Femur (tissue), 1 donor: ENCODE results near the gene ADD1.

Source experiments
- DNase-seq: peaks from one replicate; pipeline ENCODE4 v3.0.0-alpha.2; 2017

Gene ADD1

GRCh38 chr4:2861631-2862436, 18.2 kb downstream of the ADD1 start:
- DNase-seq = no peak

GRCh38 chr4:2862528-2862927, 18.9 kb downstream of the ADD1 start:
- DNase-seq = no peak

- DNase-seq = no peak
Measured at GRCh38 chr4:2863649-2864048, 20.0 kb downstream of the ADD1 start.

GRCh38 chr4:2865196-2865780, 21.6 kb downstream of the ADD1 start:
- no peak for DNase-seq

DNA sequence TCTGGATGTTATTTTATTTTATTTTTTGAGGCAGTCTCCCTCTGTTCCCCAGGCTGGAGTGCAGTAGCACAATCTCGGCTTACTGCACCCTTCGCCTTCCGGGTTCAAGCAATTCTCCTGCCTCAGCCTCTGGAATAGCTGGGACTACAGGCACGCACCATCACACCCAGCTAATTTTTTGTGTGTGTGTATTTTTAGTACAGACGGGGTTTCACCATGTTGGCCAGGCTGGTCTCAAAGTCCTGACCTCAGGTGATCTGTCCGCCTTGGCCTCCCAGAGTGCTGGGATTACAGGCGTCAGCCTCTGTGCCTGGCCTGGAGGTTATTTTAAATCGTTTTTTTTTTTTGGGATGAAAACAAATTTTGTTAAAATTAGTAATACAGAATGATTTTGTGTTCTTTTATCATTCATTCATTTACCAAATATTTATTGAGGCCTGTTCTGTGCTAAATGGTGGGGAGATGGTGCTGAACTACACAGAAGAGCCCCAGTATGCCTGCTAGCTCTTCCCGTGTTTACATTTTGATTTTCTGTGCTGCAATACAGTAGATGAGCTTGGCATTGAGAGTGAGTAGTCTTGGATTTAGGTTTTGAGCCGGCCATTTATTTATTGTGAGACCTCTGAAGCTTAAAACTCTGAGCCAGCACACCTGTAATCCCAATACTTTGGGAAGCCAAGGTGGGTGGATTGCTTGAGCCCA, 22.7 kb downstream of the ADD1 start:
- DNase-seq = no peak

DNA sequence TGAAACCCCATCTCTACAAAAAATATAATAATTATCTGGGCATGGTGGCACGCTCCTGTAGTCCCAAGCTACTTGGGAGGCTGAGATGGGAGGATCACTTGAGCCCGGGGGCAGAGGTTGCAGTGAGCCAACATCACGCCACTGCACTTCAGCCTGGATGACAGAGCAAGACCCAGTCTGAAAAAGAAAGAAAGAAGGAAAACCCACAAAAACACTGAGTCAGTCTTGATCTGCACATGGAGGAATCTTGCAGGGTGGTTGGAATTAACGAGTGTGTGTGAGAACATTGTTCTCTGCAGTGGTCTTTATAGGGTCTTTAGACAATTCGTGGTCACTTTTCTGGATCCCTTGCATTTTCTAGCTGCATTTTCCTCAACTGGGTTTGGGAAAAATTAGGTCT, 23.2 kb downstream of the ADD1 start:
- no peak for DNase-seq

DNA sequence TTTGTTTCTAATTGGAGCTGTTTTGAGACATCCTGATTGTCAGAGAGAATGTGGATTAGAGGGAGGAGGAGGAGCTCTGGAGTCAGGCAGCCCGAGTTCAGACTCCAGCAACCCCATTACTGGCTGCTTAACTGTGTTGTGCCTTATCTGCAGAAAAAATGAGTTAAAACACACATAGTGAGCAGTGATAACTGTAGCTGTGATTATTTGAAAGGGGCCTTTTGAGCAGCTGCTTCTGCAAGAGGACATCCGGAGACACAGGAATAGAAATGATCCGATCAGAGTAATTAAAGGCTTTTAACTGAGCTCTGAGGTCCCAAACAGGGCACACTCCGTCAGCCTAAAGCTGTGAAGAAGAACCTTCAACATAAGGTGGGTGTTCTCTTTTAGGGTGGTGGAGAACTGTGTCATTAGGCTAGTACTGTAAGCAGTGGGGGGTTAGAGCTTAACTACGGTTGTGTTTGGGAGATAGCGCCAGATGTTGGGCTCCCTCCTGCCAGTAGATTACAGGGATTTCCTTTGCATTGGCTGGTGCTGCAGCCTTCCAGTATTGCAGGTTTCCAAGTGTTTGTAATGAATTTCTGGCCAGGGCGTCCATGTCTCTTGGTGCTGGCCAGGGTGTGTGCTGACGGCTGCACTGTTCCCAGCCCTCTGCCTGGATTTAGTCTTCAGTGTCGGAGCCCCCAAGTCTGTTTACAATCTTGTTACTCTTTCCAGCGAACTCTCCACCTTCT, 24.3 kb downstream of the ADD1 start:
- DNase-seq = peak; percentile 48

DNA sequence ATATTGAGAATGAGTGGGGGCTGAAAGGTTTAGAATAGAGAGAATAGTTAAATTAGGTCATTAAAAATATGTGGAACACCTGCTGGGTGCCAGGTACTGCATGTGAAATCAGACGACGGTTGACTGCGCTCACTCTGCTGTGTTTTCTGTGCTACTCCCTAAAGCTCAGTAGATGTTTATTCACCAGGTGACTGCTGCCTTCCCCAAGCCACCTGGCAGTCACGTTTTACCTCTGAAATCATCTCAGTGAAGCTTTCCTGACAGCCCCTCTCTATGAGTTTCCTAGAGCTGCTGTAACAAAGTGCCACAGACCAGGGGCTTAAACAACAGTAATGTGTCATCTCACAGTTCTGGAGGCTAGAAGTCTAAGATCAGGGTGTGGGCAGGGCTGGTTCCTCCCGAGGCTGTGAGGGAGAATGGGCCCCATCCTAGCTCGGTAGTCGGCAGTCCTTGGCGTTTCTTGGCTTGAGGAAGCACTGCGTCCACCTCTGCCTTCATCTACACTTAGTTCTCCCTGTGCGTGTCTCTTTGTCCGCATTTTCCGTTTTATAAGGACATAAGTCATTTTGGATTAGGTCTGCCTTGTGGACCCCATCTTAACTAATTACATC, 25.3 kb downstream of the ADD1 start:
- DNase-seq = no peak

- no peak for DNase-seq
Measured at GRCh38 chr4:2869659-2870058, 26.0 kb downstream of the ADD1 start.

DNA sequence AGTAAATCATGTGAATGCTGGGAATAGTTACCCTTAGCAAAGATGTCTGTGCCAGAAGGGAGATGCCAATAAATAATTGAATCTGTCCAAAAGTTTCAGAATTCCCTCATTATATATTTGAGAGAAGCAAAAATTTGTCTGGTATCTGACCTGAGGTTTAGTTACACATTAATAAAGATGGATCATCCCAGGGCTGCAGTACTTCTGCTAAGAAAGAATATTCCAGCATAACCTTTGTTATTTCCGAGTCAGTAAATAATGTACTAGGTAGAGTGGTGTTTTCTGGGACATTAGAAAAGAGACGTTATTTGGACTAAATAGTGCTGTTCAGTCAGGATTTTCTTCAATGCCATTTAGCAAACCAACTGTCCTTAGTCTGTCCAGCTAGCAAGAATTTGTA, 26.4 kb downstream of the ADD1 start:
- no peak for DNase-seq

- DNase-seq = no peak
Measured at GRCh38 chr4:2871466-2871865, 27.8 kb downstream of the ADD1 start.

- DNase-seq = no peak
Measured at GRCh38 chr4:2871911-2872310, 28.3 kb downstream of the ADD1 start.

DNA sequence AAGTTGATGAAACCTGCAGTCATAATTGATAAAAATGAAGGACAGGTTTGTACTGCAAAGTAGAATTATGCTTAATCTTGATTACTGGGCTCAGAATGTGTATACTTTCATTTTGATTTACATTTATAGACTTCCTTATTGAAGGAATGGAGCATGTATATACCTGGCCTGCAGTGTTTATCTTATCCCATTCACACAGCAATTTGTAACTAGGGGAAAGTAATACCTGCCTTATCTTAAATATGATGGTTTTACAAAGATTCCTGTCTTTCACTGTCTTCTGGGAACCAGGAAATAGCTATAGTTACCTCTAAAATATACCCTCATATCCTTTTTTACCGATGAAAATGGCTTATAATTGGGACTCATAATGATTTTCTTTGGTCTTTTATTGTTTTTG, 29.7 kb downstream of the ADD1 start:
- DNase-seq = no peak

- no peak for DNase-seq
Measured at GRCh38 chr4:2874861-2875260, 31.2 kb downstream of the ADD1 start.

DNA sequence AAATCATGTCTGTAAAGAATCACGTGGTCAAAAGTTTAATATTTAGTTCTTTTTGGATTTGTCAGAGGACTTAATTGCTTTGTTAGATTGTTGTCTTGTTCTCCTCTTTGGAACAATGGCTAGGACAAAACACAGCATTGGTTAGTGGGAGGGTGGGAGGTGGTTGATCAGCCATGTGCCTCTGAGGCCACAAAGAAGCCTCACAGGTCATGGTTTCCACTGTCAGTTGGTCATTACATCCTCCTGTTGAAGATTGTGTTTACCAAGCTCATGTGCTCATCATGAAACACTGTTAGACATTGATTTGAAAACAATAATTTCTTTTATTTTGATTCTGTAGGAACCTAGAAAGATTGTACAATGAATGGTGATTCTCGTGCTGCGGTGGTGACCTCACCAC, 31.9 kb downstream of the ADD1 start:
- DNase-seq = no peak

GRCh38 chr4:2878346-2878745, 34.7 kb downstream of the ADD1 start:
- DNase-seq = no peak

GRCh38 chr4:2879026-2879425, 35.4 kb downstream of the ADD1 start:
- no peak for DNase-seq

DNA sequence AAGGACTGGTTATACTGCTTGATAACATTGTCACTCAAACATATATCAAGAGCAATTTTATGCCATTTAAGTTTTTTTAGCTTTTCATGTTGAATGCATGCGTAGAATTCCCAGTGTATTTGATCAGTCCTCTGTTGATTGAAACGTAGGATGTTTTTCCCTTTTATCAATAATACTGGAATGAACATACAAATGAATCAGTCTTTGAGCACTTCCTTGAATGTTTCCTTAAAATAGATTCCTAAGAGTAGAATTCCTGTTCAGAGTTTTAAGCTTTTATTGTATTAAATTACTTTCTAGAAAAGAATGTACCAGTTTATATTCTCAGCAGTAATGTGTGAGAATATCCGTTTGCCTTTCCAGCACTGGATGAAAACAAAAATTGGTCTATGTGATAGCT, 37.8 kb downstream of the ADD1 start:
- no peak for DNase-seq

DNA sequence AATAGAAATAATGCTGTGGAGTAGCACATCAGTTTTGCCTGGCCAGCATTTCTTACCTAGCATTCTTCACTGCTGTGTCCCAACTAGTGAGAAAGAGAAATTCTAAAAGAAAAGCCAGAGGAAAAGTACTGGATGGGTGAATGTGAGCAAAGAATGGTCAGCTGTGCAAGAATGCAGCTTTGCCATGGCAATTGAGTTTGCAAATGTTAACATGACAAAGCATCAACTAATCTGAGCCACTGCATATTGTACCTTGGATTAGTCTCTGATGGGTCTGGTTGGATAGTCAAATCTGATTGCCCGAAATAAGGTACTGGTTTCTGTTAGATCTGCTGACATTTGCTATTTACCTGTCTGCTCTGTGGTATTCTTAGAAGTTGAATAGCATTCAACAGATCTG, 38.7 kb downstream of the ADD1 start:
- no peak for DNase-seq

DNA sequence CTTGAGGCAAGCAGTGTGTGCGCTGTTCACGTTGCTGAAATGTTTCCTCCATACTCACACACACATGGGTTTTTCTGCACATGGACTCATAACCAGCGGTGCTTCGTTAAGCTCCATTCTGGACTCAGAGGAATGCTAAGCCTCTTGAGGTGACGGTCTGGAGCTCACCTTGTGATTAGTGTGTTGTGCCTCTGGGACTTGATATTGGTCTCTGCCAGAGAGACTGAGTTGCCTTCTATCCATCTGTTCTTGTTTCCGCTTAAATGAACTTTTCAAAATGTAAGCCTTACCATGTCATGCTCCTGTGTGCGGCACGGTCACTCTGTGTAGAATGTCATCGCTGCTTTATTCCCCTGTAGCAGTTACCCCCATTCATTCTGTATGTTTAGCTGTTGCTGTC, 42.5 kb downstream of the ADD1 start:
- DNase-seq = no peak

- no peak for DNase-seq
Measured at GRCh38 chr4:2886622-2887021, 43.0 kb downstream of the ADD1 start.

DNA sequence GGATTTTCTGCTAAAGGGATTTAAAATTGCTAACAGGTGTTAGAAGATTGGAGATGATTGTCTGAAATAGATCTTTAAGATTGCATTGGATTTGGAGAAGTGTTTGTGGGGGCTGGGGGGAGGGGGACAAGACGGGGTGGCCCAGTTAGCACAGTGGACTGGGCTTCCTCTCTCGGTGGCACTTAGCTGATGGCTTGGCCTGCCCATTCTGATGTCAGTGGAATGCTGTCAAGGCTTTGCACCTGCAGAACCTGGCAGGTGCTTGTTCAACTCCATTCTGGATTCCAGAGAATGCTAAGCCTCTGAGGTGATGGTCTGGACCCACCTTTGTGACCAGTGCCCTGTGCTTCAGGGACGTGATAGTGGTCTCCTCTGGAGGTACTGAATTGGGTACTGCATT, 43.7 kb downstream of the ADD1 start:
- no peak for DNase-seq

DNA sequence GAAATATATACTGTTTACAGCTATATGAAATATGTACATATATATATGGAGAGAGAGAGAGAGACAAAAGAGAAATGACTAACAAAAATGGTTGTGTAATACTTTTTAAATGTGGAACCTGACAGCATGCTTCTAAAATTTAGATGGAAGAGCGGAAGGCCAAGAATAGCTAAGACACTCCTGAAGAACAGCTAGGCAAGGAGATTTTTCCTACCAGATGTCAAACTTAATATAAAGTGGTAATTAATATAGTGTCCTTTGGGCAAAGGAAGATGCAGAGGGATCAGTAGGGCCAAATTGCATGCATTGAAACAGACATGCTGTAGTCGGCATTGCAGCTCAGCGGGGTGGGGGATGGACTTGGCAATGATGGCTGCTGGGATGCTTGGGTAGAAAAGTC, 45.2 kb downstream of the ADD1 start:
- DNase-seq = no peak
